D341Med (cell line): ENCODE measurements around the gene VAV3.
A peak's percentile ranks its signal among the peaks of the same experiment; 100 is the strongest.
"Not testable (repeated sequence)": the region's sequence is repeated elsewhere in the genome, so short reads cannot be mapped to it uniquely, and the experiment has no call there.

Experiments
- DNase-seq: peaks from one replicate; pipeline ENCODE4 v3.0.0; 2012; ENCODE audit warnings: low spot score

VAV3 gene, protein sequence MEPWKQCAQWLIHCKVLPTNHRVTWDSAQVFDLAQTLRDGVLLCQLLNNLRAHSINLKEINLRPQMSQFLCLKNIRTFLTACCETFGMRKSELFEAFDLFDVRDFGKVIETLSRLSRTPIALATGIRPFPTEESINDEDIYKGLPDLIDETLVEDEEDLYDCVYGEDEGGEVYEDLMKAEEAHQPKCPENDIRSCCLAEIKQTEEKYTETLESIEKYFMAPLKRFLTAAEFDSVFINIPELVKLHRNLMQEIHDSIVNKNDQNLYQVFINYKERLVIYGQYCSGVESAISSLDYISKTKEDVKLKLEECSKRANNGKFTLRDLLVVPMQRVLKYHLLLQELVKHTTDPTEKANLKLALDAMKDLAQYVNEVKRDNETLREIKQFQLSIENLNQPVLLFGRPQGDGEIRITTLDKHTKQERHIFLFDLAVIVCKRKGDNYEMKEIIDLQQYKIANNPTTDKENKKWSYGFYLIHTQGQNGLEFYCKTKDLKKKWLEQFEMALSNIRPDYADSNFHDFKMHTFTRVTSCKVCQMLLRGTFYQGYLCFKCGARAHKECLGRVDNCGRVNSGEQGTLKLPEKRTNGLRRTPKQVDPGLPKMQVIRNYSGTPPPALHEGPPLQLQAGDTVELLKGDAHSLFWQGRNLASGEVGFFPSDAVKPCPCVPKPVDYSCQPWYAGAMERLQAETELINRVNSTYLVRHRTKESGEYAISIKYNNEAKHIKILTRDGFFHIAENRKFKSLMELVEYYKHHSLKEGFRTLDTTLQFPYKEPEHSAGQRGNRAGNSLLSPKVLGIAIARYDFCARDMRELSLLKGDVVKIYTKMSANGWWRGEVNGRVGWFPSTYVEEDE

DNA sequence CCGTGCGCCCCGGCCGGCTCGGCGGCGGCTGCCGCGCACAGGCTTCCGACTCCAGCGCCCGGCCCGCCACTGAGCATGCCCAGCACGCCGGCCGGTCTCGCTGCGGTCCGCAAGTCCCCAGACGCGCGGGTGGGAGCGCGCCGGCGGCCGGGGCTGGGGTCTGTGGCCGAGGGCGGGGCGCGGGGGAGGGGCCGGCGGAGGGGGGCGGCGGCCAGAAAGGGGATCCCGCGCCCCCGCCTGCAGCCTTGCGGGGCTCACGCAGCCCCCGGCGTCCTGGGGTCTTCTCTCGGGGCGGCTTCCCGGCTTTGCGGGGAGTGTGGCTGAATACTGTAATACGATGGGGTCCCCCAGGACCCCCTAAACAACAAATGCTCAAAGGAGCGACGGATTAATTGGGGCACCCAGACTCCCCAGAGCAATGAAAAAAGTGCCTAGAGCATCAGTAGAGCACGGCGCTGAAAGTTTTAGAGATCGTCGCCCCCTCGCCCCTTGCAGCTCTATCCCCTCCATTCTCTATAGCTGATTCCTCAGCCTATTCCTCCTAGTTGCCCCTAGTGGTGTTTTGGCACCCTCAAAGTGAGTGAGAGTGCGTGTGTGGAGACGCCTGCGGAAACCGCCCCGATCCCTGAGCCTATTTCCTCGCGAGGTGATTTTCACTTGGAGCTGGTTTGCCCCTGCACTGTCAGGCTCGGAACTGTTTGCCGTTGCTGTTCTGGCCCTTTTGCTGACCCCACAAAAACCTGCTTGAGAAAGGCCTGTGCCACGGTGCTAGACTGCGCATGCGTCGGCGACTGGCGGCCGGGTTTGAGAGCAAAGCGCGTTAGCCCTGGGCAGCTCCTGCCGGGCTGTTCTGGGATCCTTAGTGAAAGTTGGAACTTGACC lies at the start of gene VAV3:
VAV3 (minus strand) TSS at position 71 of the 882 bp plus-strand sequence. CDS start 311 bp downstream, outside the sequence.
- DNase-seq: peak; percentile 85

DNA sequence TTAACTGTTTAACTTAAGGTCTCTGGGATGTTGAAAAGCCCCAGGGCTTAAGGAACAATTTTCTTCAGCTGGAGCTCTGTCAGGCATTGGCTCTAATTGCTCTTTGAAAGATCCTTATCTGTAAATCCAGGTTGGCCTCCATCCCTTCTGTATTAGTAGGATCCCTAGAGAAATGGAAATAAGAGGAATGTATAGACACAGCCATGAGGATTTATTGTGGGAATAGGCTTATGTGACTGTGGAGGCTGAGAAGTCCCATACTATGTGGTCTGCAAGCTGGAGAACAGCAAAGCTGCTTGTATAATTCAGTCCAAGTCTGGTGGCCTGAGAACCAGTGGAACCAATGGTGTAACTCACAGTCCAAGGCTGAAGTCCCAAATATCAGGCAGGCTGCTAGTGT lies 47.6 kb upstream of the VAV3 start:
- DNase-seq: no peak

DNA sequence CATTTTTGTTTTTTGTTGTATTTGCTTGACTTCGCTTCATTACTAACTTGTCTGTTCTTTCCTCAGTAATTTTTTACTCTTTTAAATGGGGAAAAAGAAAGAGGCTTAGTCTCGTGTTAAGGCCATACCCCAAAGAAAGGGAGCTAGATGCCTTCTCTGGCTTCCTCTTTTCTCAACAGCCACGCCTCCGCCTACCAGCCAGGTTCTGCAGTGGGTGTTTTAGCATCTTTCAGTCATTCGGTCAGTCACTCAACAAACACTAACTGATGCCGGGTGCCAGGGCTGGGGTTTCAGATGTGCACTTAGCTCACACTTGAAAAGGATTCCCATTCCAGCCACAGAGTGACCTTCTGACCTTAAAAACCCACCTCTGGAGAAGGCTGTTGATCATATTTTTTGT lies 46.3 kb upstream of the VAV3 start:
- no peak for DNase-seq

DNA sequence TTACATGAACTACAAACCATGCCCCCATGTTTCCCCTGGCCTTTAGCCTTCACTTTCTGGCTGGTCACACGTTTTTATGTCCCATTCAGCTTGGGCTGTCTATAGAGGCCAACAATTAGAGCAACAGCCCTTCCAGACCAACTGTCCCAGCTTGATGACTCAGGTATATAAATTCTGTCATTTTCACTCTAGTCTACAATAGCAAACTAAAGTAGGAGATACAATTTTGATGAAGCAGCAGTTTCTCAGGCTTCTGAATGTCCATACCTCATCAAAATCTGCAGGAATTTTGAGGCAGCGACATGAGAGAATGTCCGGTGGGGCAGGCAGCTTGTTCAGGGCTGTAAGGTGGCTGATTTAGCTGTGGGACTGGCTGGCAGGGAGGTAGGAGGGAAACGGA lies 45.6 kb upstream of the VAV3 start:
- no peak for DNase-seq

GRCh38 chr1:108009603-108010195 lies 44.7 kb upstream of the VAV3 start:
- no peak for DNase-seq

DNA sequence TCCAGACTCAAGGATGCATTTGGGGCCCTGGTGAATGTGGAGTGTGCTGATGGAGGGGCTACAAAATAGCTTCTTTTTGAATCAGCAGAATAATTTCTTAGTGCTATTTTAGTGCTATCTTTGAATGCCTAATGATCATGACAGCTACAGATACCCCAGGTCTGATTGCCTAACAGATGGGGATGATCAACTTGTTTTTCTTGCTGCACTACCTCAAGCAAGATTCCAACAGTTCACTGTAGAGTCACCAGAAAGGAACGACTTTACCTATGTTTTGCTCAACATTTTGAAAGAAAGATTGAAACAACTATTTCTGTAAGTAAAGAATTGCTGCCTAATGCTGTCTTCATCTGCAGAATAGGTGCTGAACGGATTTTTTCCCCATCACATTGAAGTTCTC lies 42.6 kb upstream of the VAV3 start:
- DNase-seq: no peak

DNA sequence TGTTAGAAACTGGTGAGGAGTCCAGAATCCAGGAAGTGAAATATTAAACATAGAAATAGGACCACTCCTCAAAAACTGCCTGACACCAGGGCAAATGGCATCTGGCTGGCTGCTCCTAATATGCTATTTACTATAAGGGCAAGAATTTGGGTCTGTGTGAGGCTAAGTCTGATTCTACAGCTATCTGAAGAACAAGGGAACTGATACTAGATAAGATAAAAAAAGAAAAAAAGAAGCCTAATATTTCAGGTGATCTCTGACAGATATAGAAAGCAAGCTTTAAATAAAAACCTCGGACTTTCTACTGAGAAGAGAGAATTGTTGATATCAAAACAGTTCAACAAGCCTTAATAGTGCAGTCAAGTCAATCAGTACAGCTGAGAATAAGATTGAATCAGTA lies 42.1 kb upstream of the VAV3 start:
- no peak for DNase-seq

DNA sequence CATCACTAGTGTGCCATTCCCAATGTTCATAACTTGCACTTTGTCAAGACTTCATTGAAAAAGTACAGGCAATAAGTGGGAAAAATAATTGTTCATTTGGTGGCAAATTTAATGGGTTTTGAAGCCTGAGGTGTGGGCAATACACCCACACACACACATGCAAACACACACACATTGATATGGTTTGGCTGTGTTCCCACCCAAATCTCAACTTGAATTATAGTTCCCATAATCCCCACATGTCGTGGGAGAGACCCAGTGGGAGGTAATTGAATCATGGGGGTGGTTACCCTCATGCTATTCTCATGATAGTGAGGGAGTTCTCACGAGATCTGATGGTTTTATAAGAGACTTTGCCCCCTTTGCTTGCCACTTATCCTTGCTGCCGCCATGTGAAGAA lies 39.9 kb upstream of the VAV3 start:
- not testable (repeated sequence) for DNase-seq

GRCh38 chr1:108000620-108001111 lies 35.7 kb upstream of the VAV3 start:
- peak; percentile 45 for DNase-seq

DNA sequence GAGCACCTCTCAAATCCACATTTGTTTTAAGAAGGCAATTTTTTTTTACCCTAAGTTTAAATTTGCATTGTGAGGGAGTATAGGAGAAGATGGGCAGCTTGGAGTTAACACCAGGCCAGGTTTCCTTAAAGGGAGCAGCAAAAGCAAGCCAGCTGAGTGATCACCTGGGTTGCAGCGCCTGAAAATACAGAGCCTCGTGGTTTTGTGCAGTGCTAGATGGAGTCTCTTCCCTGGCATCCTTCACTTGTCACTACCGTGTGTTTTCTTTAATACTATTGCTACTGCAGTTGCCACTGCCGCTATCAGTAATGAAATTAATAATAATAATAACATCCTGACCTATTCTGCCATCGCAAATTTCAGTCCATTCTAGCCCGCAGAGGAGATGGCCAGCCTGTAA lies 35.2 kb upstream of the VAV3 start:
- DNase-seq: no peak

- no peak for DNase-seq
These were observed 32.9 kb upstream of the VAV3 start for GRCh38 chr1:107997866-107998265.

GRCh38 chr1:107993920-107994319 lies 28.9 kb upstream of the VAV3 start:
- DNase-seq: no peak

DNA sequence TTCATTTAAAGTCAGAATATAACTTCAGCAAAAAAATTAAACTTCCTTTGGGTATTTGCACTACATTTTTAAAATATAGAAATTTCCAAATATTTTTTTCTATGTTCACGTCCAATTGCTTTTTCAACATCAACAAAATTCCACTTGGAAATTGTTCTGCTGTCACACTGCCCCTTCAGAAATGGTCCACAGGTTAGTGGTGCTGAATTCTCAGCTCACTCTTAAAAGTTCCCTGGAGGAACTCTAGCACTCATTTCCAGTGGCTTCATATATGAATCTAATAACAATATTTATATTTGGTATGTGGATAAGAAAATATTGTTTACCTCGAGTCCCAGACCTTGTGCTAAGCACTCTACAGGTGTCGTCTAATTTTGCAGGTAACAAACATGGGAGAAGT lies 27.4 kb upstream of the VAV3 start:
- DNase-seq: no peak

GRCh38 chr1:107991371-107992066 lies 26.5 kb upstream of the VAV3 start:
- no peak for DNase-seq

DNA sequence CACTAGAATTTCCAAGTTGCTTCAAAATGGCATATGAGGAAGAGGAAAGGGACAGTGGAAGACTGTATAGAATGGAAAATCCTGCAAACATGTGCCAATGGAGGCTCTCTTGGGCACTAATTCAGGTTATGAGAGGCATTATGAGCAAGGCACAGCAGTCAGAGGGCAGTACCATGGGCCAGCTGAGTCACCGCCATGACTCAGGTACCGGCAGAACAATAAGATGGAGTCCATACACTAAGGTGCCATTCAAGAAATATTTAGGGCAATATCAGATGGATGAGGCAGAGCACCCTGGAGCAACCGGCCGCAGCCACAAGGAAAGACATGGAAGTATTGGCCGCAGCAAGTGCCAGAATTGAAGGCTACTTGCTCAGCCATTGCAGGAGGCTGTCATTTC lies 25.6 kb upstream of the VAV3 start:
- no peak for DNase-seq

- no peak for DNase-seq
These were observed 16.3 kb upstream of the VAV3 start for GRCh38 chr1:107981277-107981676.

- DNase-seq: no peak
These were observed 14.9 kb upstream of the VAV3 start for GRCh38 chr1:107979926-107980325.

DNA sequence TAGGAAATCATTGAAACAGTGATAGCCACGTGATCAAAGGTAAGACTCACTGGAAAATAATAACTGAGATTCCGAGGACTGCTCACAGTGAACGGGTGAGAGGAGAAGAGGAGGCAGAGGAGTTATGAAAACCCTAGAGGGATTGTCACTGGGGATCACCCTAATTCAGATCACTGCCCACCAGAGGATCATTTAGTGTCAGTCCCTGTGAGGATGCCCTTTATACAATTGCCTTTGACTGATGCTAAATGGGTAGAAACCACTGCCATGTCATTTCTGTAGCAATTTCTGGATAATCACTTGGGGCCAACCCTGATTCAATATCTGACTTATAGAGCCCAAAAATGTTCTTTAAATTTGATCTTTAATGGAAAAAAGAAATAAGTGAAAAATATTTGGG lies 14.1 kb upstream of the VAV3 start:
- DNase-seq: no peak

DNA sequence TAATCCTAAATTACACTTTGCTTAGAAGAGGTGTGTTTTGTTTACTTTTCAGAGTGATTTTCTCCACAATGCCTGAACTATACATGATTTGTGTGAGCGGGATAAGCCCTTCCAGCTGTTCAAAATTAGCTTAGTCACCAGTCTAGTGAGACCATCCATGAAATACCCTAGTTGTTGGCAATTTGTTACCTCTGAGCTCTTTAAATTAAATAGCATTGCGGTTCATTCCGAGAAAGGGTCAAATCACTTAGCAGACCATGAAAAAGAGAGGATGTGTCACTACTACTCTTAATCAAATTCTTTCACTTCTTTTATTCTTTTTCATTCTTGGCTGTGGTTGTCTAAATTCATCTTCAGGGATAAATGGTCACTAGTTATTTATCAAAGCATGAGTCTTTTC lies 11.9 kb upstream of the VAV3 start:
- no peak for DNase-seq

DNA sequence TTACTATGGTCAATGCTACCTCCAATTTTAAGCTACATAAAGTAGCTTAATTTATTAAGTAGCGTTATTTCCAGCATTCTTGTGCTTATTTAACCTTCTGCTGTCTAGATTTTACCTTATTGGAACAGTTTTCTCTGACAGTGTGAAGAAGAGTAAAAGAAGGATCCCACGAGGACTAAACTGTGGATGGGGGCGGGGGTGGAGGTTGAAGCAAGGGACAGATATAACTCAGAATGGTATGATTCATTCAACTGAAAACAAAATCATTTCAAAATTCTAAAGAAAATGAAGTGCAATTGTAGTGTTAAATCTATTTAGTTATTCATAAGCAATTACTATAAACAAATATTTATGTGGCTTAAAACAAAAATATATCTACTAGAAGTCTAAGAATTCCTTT lies 11.5 kb upstream of the VAV3 start:
- DNase-seq: no peak

GRCh38 chr1:107975851-107976250 lies 10.9 kb upstream of the VAV3 start:
- no peak for DNase-seq
